Gastroesophageal sphincter (tissue), 4 donors: ENCODE data around the gene KCNE4. TPM values are rescaled to one million over a fixed set of nuclear protein-coding genes. Genes with fewer than 3 reads are reported as not detected.
A peak's percentile ranks its signal among the peaks of the same experiment; 100 is the strongest.

Source experiments
- ATAC-seq: fragments of 150-250 bp; one replicate; pipeline ENCODE4 v1.9.1; 2016; ENCODE audit warnings: mild to moderate bottlenecking, moderate library complexity
- H3K27ac ChIP-seq, 4 donors: fragments of 200-600 bp; sonication (generic) in 3 of 4; 1 replicate in 3 of 4; 2 replicates in 1 of 4; pipeline ENCODE4 v1.5.1; 2016 to 2019
- H3K27me3 ChIP-seq: fragments of 200-600 bp; sonication (generic); one replicate; pipeline ENCODE4 v1.5.1; 2019
- H3K36me3 ChIP-seq, 2 donors: fragments of 200-600 bp; sonication (generic); one replicate each; pipeline ENCODE4 v1.5.1; 2019; ENCODE audit warnings: control low read depth in 1 of 2
- H3K4me1 ChIP-seq, 3 donors: fragments of 200-600 bp; sonication (generic); 1 replicate in 2 of 3; 2 replicates in 1 of 3; pipeline ENCODE4 v1.5.1; 2016 to 2019; ENCODE audit warnings: control low read depth in 2 of 3
- H3K4me3 ChIP-seq, 2 donors: fragments of 200-600 bp; sonication (generic); one replicate each; pipeline ENCODE4 v1.5.1; 2019; ENCODE audit warnings: mild to moderate bottlenecking in 1 of 2, moderate library complexity in 1 of 2
- H3K9me3 ChIP-seq, 3 donors: fragments of 200-600 bp; sonication (generic); one replicate each; pipeline ENCODE4 v1.5.1; 2017 to 2019; ENCODE audit warnings: control low read depth in 2 of 3
- CTCF ChIP-seq, 4 experiments: fragments of 200-600 bp in 2 of 4; fragments of 450-650 bp in 2 of 4; sonication (generic) in 1 of 4; IDR thresholded peaks; one replicate each; pipeline ENCODE4 v1.5.1; 2017 to 2019; ENCODE audit warnings: antibody characterized with exemption in 4 of 4, mild to moderate bottlenecking in 2 of 4, moderate library complexity in 2 of 4
- EP300 ChIP-seq: sonication (generic); formaldehyde crosslinking; IDR thresholded peaks from one replicate; pipeline ENCODE4 v1.6.1; 2017; ENCODE audit warnings: antibody characterized with exemption, mild to moderate bottlenecking
- POLR2A ChIP-seq, 2 donors: fragments of 450-650 bp; IDR thresholded peaks; one replicate each; pipeline ENCODE4 v1.6.1; 2017; ENCODE audit warnings: antibody characterized with exemption in 2 of 2, mild to moderate bottlenecking in 2 of 2, moderate library complexity in 1 of 2
- POLR2AphosphoS5 ChIP-seq: sonication (generic); formaldehyde crosslinking; IDR thresholded peaks from one replicate; pipeline ENCODE4 v1.6.1; 2017; ENCODE audit warnings: antibody characterized with exemption
- WGBS, 2 donors: methylation state at CpG; one replicate each; pipeline ENCODE4 v1.1.5; 2018; ENCODE audit warnings: low coverage in 1 of 2; 5-methylcytosine and 5-hydroxymethylcytosine counted together
- total RNA-seq, 4 donors: library from RNA; depleted of rRNA; stranded (reverse); fragments of >200 nt; gene quantifications; one replicate each; pipeline ENCODE4 v1.1.0, GENCODE V29; 2016

Gene KCNE4
- total RNA-seq: 10 to 100 TPM; 13.0 to 24.8 (median 20.0) TPM

GRCh38 chr2:223051693-223052289 is at the start of gene KCNE4:
Gene KCNE4 (plus strand): TSS chr2:223052190. CDS start chr2:223052831, 641 bp downstream.
- no peak for ATAC-seq
- WGBS, 2 donors: 15 to 18% methylated on average over 16 to 18 of the region's 19 CpGs
- H3K27ac ChIP-seq: peak within 1 kb of the TSS; percentile 69 to 91 (median 90)
- no peak for TF ChIP-seq CTCF (IDR thresholded peaks at IDR 0.05)
- peak; percentile 50 to 68 for TF ChIP-seq POLR2A (IDR thresholded peaks at IDR 0.05)
- peak; percentile 92 for TF ChIP-seq POLR2AphosphoS5
- no peaks in the 10 kb centered on the region for H3K36me3 ChIP-seq
- peak within 1 kb of the TSS; percentile 41 to 56 for H3K4me3 ChIP-seq
- no peaks in the 10 kb centered on the region for H3K9me3 ChIP-seq
- H3K27me3 ChIP-seq: no peaks in the 10 kb centered on the region
- peaks cover 15 to 83% (median 22%) of the 10 kb centered on the region in 3 donors for H3K4me1 ChIP-seq

GRCh38 chr2:223003191-223003590 is 48.8 kb upstream of the KCNE4 start:
- no peak for ATAC-seq
- whole genome bisulfite sequencing, 2 donors: 94 to 98% methylated on average over 3 of the region's 3 CpGs
- Histone ChIP-seq H3K27me3 (no peaks in the 10 kb centered on the region), H3K4me1 (no peaks in the 10 kb centered on the region), H3K36me3 (no peaks in the 10 kb centered on the region), H3K27ac (no peak overlapping the region), H3K4me3 (no peak overlapping the region), H3K9me3 (no peaks in the 10 kb centered on the region)
- TF ChIP-seq POLR2AphosphoS5: no peak
- no peak for TF ChIP-seq CTCF (IDR thresholded peaks at IDR 0.05)
- TF ChIP-seq EP300: no peak
- TF ChIP-seq POLR2A (IDR thresholded peaks at IDR 0.05): no peak

GRCh38 chr2:223005496-223005895 is 46.5 kb upstream of the KCNE4 start:
- no peak overlapping the region for H3K4me3 ChIP-seq
- no peaks in the 10 kb centered on the region for H3K36me3 ChIP-seq
- TF ChIP-seq CTCF (IDR thresholded peaks at IDR 0.05) (no peak), EP300 (no peak), POLR2A (IDR thresholded peaks at IDR 0.05) (no peak), POLR2AphosphoS5 (no peak)
- no peak overlapping the region for H3K27ac ChIP-seq
- no peak for ATAC-seq
- no peaks in the 10 kb centered on the region for H3K9me3 ChIP-seq
- no peaks in the 10 kb centered on the region for H3K27me3 ChIP-seq
- H3K4me1 ChIP-seq: no peaks in the 10 kb centered on the region
- WGBS, 2 donors: 60 to 100% methylated on average over 1 of the region's 1 CpG

GRCh38 chr2:223007531-223007930 is 44.5 kb upstream of the KCNE4 start:
- Histone ChIP-seq H3K27me3 (no peaks in the 10 kb centered on the region), H3K27ac (no peak overlapping the region), H3K36me3 (no peaks in the 10 kb centered on the region), H3K4me3 (no peak overlapping the region), H3K4me1 (no peaks in the 10 kb centered on the region), H3K9me3 (no peaks in the 10 kb centered on the region)
- TF ChIP-seq CTCF (IDR thresholded peaks at IDR 0.05): no peak
- no peak for TF ChIP-seq POLR2A (IDR thresholded peaks at IDR 0.05)
- no peak for TF ChIP-seq POLR2AphosphoS5
- TF ChIP-seq EP300: no peak
- ATAC-seq: no peak
- WGBS, 2 donors: 50 to 69% methylated on average over 1 to 2 of the region's 2 CpGs

- ATAC-seq: no peak
- 43 to 68% methylated on average over 5 of the region's 6 CpGs for WGBS, 2 donors
- Histone ChIP-seq H3K27ac (no peak overlapping the region), H3K9me3 (no peaks in the 10 kb centered on the region), H3K36me3 (no peaks in the 10 kb centered on the region), H3K27me3 (no peaks in the 10 kb centered on the region), H3K4me1 (no peaks in the 10 kb centered on the region), H3K4me3 (no peak overlapping the region)
- TF ChIP-seq POLR2A (IDR thresholded peaks at IDR 0.05): no peak
- TF ChIP-seq EP300: no peak
- no peak for TF ChIP-seq POLR2AphosphoS5
- no peak for TF ChIP-seq CTCF (IDR thresholded peaks at IDR 0.05)
Measured at GRCh38 chr2:223008162-223008561, 43.8 kb upstream of the KCNE4 start.
